NB4 (cell line): Measurements from ENCODE around the gene ZSWIM6.

Source experiments
- DNase-seq: peaks from one replicate; pipeline ENCODE4 v3.0.0; 2010; ENCODE audit warnings: low read depth
- H3K4me3 ChIP-seq: one replicate; pipeline ENCODE4 v1.5.1; 2011; ENCODE audit warnings: mild to moderate bottlenecking, low read depth, low read length, moderate library complexity
- CTCF ChIP-seq: IDR thresholded peaks from one replicate; pipeline ENCODE4 v1.5.1; 2012; ENCODE audit warnings: low read depth, low read length
- MAX ChIP-seq: IDR thresholded peaks from 2 replicates; pipeline ENCODE4 v1.6.1; 2011; ENCODE audit warnings: low read depth, low read length
- MYC ChIP-seq: IDR thresholded peaks from 2 replicates; pipeline ENCODE4 v1.6.1; 2011; ENCODE audit warnings: low read depth, low read length
- POLR2A ChIP-seq: IDR thresholded peaks from 2 replicates; pipeline ENCODE4 v1.6.1; 2011; ENCODE audit warnings: mild to moderate bottlenecking; ENCODE audit not compliant: insufficient read length; ENCODE audit errors: extremely low read depth

ZSWIM6 gene

GRCh38 chr5:61423487-61424145 lies 91.6 kb downstream of the ZSWIM6 start:
- no peak for DNase-seq
- H3K4me3 ChIP-seq = no peak overlapping the region
- TF ChIP-seq MAX (no peak), MYC (no peak), POLR2A (no peak), CTCF (no peak)

GRCh38 chr5:61425918-61426317 lies 93.9 kb downstream of the ZSWIM6 start:
- TF ChIP-seq MAX (no peak), POLR2A (no peak), CTCF (no peak), MYC (no peak)
- no peak overlapping the region for H3K4me3 ChIP-seq
- no peak for DNase-seq

- H3K4me3 ChIP-seq = no peak overlapping the region
- DNase-seq = no peak
- no peak for TF ChIP-seq MYC
- TF ChIP-seq CTCF = no peak
- TF ChIP-seq POLR2A = no peak
- TF ChIP-seq MAX = no peak
Observed at GRCh38 chr5:61429906-61430305, 97.8 kb downstream of the ZSWIM6 start.

GRCh38 chr5:61431923-61432620 lies 100.0 kb downstream of the ZSWIM6 start:
- H3K4me3 ChIP-seq = no peak overlapping the region
- no peak for TF ChIP-seq MYC
- no peak for TF ChIP-seq CTCF
- no peak for TF ChIP-seq POLR2A
- TF ChIP-seq MAX = no peak
- no peak for DNase-seq

GRCh38 chr5:61435368-61435767 lies 103.3 kb downstream of the ZSWIM6 start:
- H3K4me3 ChIP-seq = no peak overlapping the region
- DNase-seq = no peak

More at GRCh38 chr5:61435368-61435767, 103.3 kb downstream of the ZSWIM6 start:
- TF ChIP-seq MAX = no peak
- TF ChIP-seq CTCF = no peak
- TF ChIP-seq POLR2A = no peak
- no peak for TF ChIP-seq MYC
